Nephron (organoid): ENCODE measurements around the gene CWC27.

Experiments used
- H3K27ac Mint-ChIP-seq, 3 experiments: 2 replicates each; pipeline ENCODE4 v1.8.0; 2020; ENCODE audit warnings: mixed read lengths in 3 of 3, mild to moderate bottlenecking in 2 of 3, moderate library complexity in 1 of 3
- H3K27me3 Mint-ChIP-seq: 2 replicates; pipeline ENCODE4 v1.8.0; 2021; ENCODE audit warnings: low read depth, mild to moderate bottlenecking, moderate library complexity, mixed read lengths
- H3K36me3 Mint-ChIP-seq: 2 replicates; pipeline ENCODE4 v1.8.0; 2020; ENCODE audit warnings: low read depth, mixed read lengths
- H3K4me1 Mint-ChIP-seq: 2 replicates; pipeline ENCODE4 v1.8.0; 2020; ENCODE audit warnings: mixed read lengths
- H3K4me3 Mint-ChIP-seq, 3 experiments: 2 replicates each; pipeline ENCODE4 v1.8.0; 2020; ENCODE audit warnings: mild to moderate bottlenecking in 3 of 3, mixed read lengths in 3 of 3, moderate library complexity in 2 of 3
- H3K9me3 Mint-ChIP-seq: 2 replicates; pipeline ENCODE4 v1.8.0; 2020; ENCODE audit warnings: mixed read lengths
- CTCF ChIP-seq, 3 experiments: fragments of 200-600 bp; sonication (generic); IDR thresholded peaks; one replicate each; pipeline ENCODE4 v1.5.0; 2021; ENCODE audit warnings: antibody characterized with exemption in 3 of 3; ENCODE audit not compliant: unreplicated experiment in 3 of 3

The CWC27 gene

GRCh38 chr5:64942460-64942859 is 173.7 kb downstream of the CWC27 start:
- peak overlapping the region in 1 of 3 experiments; percentile 53 for H3K27ac Mint-ChIP-seq
- H3K9me3 Mint-ChIP-seq: peaks cover 17% of the 10 kb centered on the region
- H3K36me3 Mint-ChIP-seq: peaks cover 31% of the 10 kb centered on the region
- no peak for TF ChIP-seq CTCF (IDR thresholded peaks at IDR 0.05; ENCODE audit: unreplicated experiment in 3 of 3)
- no peak overlapping the region for H3K4me3 Mint-ChIP-seq
- H3K4me1 Mint-ChIP-seq: peaks cover 6% of the 10 kb centered on the region
- no peaks in the 10 kb centered on the region for H3K27me3 Mint-ChIP-seq

GRCh38 chr5:64944868-64945267 is 176.1 kb downstream of the CWC27 start:
- Mint-ChIP-seq H3K4me3 (no peak overlapping the region), H3K27ac (no peak overlapping the region), H3K36me3 (peaks cover 12% of the 10 kb centered on the region), H3K4me1 (peaks cover 6% of the 10 kb centered on the region), H3K9me3 (no peaks in the 10 kb centered on the region), H3K27me3 (no peaks in the 10 kb centered on the region)
- TF ChIP-seq CTCF (IDR thresholded peaks at IDR 0.05; ENCODE audit: unreplicated experiment in 3 of 3): no peak

- peak overlapping the region; percentile 5 to 17 (median 7) for H3K27ac Mint-ChIP-seq
- H3K4me1 Mint-ChIP-seq: peaks cover 6% of the 10 kb centered on the region
- no peaks in the 10 kb centered on the region for H3K27me3 Mint-ChIP-seq
- H3K9me3 Mint-ChIP-seq: no peaks in the 10 kb centered on the region
- H3K36me3 Mint-ChIP-seq: peaks cover 12% of the 10 kb centered on the region
- TF ChIP-seq CTCF (IDR thresholded peaks at IDR 0.05; ENCODE audit: unreplicated experiment in 3 of 3): no peak
- H3K4me3 Mint-ChIP-seq: no peak overlapping the region
These were observed 178.3 kb downstream of the CWC27 start for GRCh38 chr5:64947031-64947430.

GRCh38 chr5:64947801-64948200 is 179.1 kb downstream of the CWC27 start:
- no peak for TF ChIP-seq CTCF (IDR thresholded peaks at IDR 0.05; ENCODE audit: unreplicated experiment in 3 of 3)
- Mint-ChIP-seq H3K4me3 (no peak overlapping the region), H3K27me3 (no peaks in the 10 kb centered on the region), H3K36me3 (peaks cover 12% of the 10 kb centered on the region), H3K27ac (no peak overlapping the region), H3K9me3 (no peaks in the 10 kb centered on the region), H3K4me1 (peaks cover 6% of the 10 kb centered on the region)

GRCh38 chr5:64949331-64949730 is 180.6 kb downstream of the CWC27 start:
- H3K27ac Mint-ChIP-seq: no peak overlapping the region
- TF ChIP-seq CTCF (IDR thresholded peaks at IDR 0.05; ENCODE audit: unreplicated experiment in 3 of 3): no peak
- H3K4me1 Mint-ChIP-seq: peaks cover 6% of the 10 kb centered on the region
- no peaks in the 10 kb centered on the region for H3K27me3 Mint-ChIP-seq
- no peak overlapping the region for H3K4me3 Mint-ChIP-seq
- H3K36me3 Mint-ChIP-seq: peaks cover 10% of the 10 kb centered on the region
- H3K9me3 Mint-ChIP-seq: no peaks in the 10 kb centered on the region

- Mint-ChIP-seq H3K4me3 (no peak overlapping the region), H3K36me3 (peaks cover 3% of the 10 kb centered on the region), H3K4me1 (no peaks in the 10 kb centered on the region), H3K27ac (no peak overlapping the region), H3K9me3 (no peaks in the 10 kb centered on the region), H3K27me3 (no peaks in the 10 kb centered on the region)
- TF ChIP-seq CTCF (IDR thresholded peaks at IDR 0.05; ENCODE audit: unreplicated experiment in 3 of 3): no peak
These were observed 184.4 kb downstream of the CWC27 start for GRCh38 chr5:64952951-64953673.
